ENCODE measurements around the gene CHST9.
"Not testable (repeated sequence)": the region's sequence is repeated elsewhere in the genome, so short reads cannot be mapped to it uniquely, and the experiment has no call there.

CHST9 gene

DNA sequence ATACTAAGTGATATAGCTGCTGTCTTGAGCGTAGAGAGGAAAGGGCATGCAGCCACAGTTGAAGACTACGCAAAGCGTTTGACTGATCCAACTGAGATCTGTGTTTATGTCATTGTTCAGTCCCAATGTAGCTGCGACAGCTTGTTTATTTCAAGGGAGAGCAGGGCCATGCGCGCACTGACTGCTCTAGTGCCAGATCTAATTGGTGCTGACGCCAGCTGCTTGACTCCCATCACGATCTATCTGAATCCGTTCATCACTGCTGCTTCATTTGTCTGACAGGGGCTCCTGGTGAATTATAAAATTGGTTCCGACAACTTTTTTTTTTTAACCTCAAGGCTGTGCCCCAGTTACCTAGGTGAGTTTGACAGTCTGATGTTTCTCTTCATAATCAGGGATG lies 75.7 kb downstream of the CHST9 start:
- no peak overlapping the region for H3K27ac ChIP-seq
- no peak for DNase-seq (ENCODE audit: low read depth, low spot score)

DNA sequence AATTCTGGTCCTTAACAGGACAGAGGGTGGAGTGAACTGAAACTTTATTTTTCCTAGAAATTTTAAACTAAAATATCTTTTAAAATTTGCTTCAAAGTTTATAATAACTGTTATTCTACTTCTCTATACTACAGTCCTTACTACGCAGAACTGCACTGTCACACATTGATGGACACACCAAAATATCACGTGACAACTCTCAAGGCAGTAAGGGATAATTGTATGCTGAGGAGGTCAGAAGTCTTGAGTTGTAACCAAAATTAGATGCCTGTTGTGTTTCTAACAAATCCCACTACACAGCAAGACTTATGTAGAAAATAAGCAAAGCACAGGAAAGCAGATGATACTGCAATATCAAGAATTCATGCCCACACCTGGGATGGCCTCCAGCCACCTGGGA lies 76.3 kb downstream of the CHST9 start:
- no peak for DNase-seq (ENCODE audit: low read depth, low spot score)
- no peak overlapping the region for H3K27ac ChIP-seq

DNA sequence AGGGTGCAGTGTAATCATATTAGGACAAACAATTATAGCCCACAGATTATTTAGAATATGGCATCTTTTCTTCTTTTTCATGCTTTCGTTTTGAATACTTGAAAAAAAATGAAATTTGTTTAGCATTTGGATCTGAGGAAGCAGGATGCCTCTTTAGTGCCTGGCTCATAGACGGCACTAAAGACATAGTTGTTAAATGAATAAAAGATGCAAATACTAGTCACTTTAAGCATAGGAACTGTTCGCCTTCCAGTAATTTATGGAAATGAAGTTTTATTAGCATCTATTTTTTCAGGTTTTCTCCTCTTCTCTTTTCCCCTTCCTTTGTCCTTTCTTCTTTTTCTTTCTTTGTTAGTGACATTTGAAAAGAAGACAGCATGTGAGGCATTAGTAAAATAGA lies 80.4 kb downstream of the CHST9 start:
- no peak for DNase-seq (ENCODE audit: low read depth, low spot score)
- H3K27ac ChIP-seq, result no peak overlapping the region

DNA sequence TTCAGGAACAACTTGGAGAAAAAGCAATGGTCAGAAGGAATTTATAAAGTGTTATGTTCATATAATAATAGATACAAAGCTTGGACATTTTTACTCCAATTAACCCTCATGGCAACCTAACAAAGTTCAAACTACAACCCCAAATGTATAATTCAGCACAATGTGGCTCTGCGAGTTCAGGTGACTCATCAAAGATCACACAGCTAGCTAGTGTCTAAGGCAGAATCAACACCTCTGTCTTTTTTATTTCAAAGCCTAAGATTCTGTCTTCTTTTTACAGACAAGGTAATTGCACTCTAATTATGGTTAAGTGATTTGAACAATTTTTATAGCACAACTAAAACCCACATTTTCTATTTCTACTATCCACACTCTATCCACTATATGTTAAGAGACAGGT lies 90.5 kb downstream of the CHST9 start:
- no peak for DNase-seq (ENCODE audit: low read depth, low spot score)
- no peak overlapping the region for H3K27ac ChIP-seq

DNA sequence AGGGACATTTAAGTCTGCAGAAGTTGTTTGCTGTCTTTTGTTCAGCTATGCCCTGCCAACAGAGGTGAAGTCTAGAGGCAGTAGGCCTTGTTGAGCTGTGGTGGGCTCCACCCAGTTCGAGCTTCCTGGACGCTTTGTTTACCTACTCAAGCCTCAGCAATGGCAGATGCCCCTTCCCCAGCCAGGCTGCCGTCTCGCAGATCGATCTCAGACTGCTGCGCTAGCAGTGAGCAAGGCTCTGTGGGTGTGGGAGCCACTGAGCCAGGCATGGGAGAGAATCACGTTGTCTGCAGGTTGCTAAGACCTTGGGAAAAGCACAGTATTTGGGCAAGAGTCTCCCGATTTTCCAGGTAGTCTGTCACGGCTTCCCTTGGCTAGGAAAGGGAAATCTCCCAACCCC lies 91.8 kb downstream of the CHST9 start:
- not testable (repeated sequence) for DNase-seq (ENCODE audit: low read depth, low spot score); H3K27ac ChIP-seq

DNA sequence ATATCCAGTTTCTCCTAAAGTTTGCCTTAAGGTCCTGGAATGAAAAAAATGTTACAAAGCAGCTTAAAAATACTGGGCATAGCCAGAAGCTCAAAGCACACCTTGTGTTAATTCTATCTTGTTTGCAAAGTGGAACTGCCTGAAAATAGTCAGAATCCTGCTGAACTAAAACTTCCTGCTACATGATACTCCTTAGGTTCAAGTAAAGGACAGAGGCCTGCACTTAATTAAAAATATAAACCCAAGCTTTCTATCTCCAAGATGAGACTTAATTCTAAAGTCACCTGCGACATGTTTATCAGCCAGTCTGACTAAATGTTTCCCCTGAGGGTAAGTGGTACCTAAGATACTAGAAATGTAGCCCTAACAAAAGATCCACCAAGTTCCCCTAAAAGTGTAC lies 103.4 kb downstream of the CHST9 start:
- no peak for DNase-seq (ENCODE audit: low read depth, low spot score)
- no peak overlapping the region for H3K27ac ChIP-seq

DNA sequence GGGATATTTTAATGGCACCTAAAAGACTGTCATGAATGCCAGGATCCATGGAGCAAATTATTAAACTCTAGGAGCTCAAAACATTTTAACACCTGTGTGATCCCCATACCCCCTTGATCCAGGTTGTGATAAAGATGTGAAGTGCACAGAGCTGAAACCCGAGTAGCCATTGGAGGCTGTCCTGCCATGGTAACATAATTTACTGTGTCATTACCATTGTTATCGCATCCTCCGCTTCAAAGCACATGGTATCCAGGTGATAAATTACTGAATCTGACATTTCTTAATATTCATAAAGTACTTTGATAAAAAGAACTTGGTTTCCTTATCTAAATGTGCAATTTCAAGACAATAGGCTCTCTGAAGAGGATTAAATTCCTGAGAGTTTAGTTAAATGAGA lies 109.3 kb downstream of the CHST9 start:
- no peak for DNase-seq (ENCODE audit: low read depth, low spot score)
- H3K27ac ChIP-seq, result no peak overlapping the region

DNA sequence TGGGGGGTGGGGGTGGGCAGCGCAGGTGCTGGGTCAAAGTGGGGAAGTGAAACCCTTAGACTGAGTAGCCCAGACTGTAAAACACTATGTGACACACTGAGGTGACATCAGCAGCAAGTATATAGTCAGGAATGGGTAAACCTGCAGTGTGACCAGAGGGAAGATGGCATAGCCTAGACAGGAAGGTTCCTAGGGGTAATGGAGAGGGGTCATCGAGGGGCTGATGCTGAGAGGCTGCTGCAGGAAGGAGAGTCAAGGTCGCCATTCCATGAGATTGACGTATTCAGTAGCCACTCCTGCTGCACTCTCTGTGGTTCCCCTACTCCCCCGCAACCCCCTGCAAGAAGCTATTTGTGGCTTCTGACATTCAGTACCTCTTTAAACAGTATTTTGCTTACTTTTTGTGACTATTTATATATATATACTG lies 111.7 kb downstream of the CHST9 start:
- no peak for DNase-seq (ENCODE audit: low read depth, low spot score)
- no peak overlapping the region for H3K27ac ChIP-seq

DNA sequence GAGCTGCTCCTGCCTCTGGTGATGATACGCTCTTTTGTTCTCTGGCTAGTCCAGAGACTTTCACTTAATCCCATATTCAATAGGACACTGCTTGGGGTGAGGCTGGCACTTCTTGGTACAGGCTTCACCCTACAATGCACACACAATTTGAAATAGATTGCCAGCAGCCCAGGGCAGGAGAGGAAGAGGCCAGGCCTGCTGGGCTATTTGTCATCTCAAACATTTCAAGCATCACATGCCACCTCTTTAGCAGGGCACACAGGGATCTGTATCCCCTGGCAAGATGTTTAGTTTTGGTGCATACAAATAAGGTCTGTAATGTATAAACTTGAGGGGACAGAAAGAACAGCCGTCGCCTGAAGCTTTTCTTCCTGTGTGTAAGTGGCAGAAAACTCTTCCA lies 120.4 kb downstream of the CHST9 start:
- DNase-seq (ENCODE audit: low read depth, low spot score), result no peak
- no peak overlapping the region for H3K27ac ChIP-seq

DNA sequence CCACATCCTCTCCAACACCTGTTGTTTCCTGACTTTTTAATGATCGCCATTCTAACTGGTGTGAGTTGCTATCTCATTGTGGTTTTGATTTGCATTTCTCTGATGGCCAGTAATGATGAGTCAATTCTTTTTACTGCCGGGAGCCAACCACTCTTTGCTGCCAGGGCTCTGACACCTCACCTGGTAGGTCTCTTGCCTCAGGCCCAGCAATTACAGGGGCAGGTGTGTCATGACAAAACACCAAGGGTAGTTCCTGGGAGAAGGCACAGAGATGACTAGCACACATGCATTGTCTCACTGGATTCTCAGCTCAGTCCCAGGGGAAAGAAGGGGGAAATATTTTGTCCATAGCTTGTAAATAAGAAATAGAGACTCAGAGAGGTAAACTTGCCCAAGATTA lies 122.3 kb downstream of the CHST9 start:
- DNase-seq (ENCODE audit: low read depth, low spot score), result peak; percentile 93
- peak overlapping the region; percentile 34 for H3K27ac ChIP-seq

DNA sequence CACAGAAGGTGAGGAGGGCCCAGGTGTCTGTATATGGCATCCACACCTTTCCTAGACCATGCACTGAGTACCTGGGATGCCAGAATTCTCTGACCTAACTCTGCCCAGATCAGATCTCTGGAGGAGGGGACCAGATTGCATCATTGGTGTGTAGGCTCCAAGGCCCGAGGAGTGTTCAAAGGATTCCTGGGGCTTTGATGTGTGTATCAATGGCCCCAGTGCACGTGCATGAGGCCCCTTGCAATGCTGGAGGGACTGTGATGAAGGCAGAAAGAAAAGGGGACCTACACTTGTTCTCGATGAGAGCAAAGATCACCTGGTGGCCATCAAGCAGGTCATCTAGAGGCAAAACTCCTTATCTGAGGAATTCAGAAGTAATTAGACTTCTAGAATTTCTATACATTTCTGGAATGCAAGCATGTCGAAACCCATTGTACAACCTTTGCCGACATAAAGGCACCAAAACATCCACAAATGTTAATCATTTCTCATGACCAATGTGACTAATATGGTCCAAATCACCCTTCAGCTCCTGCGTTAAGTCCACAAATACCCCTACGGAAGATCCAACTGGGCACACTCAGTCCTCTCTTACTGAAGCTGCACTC lies 123.5 kb downstream of the CHST9 start:
- no peak for DNase-seq (ENCODE audit: low read depth, low spot score)
- H3K27ac ChIP-seq, result no peak overlapping the region

DNA sequence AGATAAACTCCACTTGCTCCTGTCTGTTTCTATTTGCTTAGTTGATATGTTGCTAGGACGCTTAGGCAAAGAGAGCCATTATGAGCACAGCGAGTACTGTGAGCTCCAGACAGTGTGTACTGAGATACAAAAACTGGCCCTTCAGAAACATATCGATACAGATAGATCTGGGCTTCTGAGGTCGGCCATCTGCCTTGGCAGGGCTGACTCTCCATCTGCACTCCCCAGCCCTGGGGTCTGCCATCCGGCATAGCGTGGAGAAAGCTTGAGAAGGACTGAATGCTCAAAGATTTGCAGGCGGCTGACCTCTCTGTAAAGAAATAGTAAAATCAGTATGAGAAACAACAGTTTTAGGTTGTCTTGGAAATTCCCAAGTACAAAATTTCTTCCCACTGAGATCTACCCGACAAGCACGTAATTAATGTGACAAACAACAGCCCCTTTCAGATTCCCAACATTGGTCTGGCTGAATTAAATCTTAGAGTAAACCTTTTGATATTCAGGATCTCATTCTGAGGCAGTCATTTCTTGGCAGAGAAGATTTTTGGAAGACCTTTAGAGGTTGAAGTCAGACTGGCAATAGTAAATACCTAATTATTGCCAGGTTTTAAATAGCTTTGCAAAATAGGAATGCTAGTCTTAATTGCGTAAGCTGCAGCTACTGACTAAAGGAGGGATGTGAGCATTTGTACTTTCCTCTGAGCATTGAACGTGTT lies 127.4 kb downstream of the CHST9 start:
- no peak for DNase-seq (ENCODE audit: low read depth, low spot score)
- H3K27ac ChIP-seq, result no peak overlapping the region

DNA sequence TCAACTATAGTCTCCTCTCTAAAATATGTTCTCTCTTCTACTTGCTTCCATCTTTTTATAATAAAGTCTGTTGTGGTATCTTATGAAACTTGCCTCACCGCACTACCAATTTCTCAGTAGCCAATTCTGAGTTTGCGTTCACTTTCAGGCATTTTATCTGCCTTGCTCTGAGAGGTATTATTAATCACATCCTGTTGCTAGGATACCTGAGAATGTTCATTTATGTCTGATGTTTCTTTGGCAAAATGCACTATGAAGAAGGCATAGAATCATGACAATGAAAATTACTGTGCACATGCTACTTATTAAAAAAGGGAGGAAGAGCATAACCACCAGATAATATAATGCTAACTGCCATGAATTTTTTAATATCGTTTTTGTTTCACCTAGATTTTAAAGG lies 130.2 kb downstream of the CHST9 start:
- DNase-seq (ENCODE audit: low read depth, low spot score), result no peak

DNA sequence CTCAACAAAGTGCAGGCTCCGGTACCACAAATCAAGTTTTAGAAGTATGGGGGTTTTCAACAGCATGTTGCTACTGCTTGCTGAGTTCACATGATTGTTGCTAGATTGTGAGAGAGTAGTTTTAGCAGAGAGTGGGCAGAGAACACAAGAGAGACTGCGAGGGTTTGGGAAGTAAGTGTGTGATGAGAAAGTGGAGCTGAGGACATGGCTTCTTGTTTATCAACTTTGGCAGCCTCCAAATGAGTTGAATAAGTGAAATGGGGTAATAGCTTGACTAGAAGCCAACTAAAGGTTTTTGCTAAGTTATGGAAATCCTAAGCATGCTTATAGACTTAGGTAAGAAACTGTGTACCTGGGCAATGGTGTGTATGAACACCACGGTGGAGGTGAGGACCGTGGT lies 135.1 kb downstream of the CHST9 start:
- DNase-seq (ENCODE audit: low read depth, low spot score), result no peak
- no peak overlapping the region for H3K27ac ChIP-seq

More for the DNA sequence above, 130.2 kb downstream of the CHST9 start:
- H3K27ac ChIP-seq, result no peak overlapping the region

DNA sequence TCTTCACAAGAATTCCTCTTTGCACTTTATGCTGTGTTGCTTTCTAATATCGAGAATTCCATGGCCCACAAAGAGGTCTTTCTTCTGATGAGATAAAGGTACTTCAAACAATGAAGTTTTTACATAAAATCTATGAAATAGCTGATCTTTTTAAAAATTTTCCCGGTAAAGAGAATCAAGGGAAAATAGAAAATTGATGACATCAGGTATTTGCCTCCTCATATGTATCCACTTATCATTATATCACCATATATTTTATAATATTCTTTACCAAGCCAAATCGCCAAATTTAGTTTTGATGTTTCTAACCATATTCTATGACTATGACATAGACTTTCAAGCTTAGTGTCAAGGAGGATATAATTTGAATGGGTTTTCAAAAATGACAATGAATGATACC lies 139.8 kb downstream of the CHST9 start:
- DNase-seq (ENCODE audit: low read depth, low spot score), result no peak
- no peak overlapping the region for H3K27ac ChIP-seq

DNA sequence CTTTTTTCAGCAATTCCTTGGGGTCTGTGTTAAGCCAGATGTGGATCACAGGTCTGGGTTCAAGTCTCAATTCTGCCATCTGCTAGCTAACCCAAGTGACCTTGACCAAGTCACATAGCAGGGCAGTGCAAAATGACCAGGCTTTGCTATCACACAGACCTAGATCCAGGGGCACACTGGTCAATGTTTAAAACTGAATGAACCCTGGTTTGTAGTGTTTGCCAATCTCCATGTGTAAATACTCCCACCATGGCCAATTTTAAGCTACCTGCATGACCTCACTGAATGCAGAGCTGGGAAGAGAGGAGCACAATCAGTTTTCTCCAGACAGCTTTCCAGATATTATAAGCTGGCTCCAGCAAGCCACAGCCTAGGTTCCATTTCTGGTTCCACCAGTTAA lies 142.9 kb downstream of the CHST9 start:
- H3K27ac ChIP-seq, result no peak overlapping the region
- DNase-seq (ENCODE audit: low read depth, low spot score), result no peak

DNA sequence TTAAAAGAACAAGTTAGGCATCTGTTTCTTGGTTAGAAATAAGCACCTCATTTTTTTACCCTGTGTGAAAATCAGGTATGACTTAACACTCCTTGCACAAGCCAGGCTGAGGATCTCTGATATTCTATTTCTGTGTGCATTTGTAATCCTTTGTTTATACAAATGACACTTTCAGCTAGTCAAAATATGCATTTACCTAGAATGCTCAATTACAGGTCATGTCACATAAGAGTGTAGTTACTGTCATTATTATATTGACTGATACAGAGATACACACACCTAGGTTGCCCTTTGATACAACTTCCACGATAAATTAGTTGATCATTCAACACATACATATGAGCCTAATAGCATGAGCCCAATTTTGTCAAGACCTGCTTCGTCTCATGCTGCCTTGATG lies 144.3 kb downstream of the CHST9 start:
- no peak overlapping the region for H3K27ac ChIP-seq
- DNase-seq (ENCODE audit: low read depth, low spot score), result no peak

DNA sequence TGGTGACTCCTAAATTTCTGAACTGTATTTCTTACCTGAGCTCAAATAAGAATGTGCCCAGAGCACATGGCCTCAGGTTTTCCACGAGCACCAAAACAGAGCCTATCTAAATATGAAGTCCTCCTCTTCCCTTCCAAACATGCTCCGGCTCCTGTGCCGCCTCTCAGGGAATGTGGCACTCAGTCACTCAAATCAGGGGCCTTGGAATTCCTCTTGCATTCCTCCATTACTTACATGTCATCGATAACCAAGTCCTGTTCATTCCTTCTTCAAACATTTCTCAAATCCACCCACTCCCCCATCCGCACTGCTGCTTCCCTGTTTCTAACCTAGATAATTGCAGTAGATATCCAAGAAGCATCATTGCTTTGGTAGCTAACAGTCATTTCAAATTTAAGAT lies 151.4 kb downstream of the CHST9 start:
- no peak for DNase-seq (ENCODE audit: low read depth, low spot score)
- H3K27ac ChIP-seq, result no peak overlapping the region

DNA sequence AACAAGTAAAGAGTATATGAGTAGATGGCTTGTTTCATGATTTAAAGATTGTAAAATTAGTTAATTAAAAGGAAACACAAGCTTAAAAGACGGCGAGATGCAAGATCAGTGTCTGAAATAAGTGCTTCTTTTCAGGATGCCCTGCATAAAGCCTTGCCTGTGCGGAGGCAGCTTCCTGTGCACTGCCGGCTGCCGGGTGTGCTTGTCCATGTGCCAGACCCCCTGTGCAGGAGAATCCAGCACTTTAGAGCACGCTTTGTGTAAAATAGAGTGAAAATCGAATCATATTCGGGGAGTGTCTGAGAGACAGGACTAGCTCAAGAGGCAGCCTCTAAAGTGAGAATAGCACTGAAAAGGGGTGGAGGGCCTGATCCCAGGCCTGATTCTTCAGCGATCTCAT lies 154.7 kb downstream of the CHST9 start:
- H3K27ac ChIP-seq, result no peak overlapping the region
- DNase-seq (ENCODE audit: low read depth, low spot score), result no peak

DNA sequence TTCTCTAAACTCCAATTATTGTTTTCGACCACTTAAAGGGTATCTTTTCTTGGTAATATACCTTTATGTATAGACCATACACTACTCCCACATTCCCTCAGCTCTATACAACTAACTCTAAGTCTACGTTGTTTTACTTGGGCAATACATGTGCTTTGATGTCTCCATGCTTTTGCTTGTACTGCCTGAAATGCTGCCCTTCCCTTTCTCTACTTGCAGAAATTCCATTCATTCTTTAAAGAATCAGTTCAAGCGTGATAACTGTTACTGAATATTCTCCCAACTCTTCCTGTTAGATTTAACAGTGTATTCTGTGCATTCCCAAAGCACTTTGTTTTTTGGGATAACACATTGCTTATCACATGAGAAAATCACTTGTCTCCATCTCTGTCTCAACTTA lies 162.6 kb downstream of the CHST9 start:
- no peak overlapping the region for H3K27ac ChIP-seq
- no peak for DNase-seq (ENCODE audit: low read depth, low spot score)

DNA sequence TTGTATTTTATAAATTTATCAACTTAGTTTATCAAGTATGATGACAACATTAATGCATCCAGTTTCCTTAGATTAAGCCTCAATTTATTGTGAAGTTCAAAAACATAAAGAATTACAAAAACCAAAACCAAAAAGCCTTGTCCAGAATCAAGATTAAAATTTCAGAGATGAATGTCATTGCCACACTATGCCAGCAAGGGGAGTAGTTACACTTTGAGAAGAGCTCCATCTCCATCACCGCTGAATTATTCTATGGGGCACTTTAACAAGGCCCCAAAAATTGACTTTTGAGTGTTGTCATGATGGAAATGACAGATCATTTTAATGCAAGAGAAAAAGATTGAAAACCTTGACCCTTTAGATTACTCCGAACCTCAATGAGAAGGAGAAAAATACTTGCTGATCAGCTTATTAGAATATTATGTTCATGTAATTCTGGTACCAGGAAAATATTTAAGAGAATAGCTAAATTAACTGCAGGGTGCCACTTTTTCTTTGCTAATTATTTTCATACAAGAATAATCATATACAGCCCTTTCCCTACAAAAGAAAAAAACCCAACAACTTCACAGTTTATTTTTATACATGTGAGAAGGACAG lies 167.1 kb downstream of the CHST9 start:
- DNase-seq (ENCODE audit: low read depth, low spot score), result no peak
- H3K27ac ChIP-seq, result no peak overlapping the region

DNA sequence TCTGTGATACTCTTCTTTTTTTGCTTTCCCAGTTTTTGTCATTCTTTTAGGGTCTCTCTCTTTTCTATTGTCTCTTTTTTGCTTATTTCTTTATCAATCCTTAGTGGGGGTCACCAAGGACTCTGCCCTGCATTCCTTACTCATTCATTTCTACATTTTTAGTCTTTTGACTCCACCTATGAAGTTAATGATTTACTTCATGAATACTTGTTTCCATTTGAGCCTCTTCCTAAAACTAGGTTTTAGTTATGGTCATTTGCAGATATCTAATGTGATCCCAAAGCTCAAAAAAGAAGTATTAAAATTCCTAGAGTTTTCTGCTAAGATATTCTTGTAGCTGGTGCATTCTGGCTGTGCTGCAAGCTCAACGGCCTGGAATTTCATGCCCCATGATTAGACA lies 170.3 kb downstream of the CHST9 start:
- H3K27ac ChIP-seq, result no peak overlapping the region
- DNase-seq (ENCODE audit: low read depth, low spot score), result no peak
